GM12891 (cell line): ENCODE measurements around the gene MRPS2.
"Not testable (repeated sequence)": the region's sequence is repeated elsewhere in the genome, so short reads cannot be mapped to it uniquely, and the experiment has no call there.

Experiments
- POLR2A ChIP-seq: IDR thresholded peaks from 2 replicates; pipeline ENCODE4 v1.6.1; 2011; ENCODE audit warnings: low read depth, low read length, control low read depth
- POLR2AphosphoS5 ChIP-seq: IDR thresholded peaks from 2 replicates; pipeline ENCODE4 v1.6.1; 2011; ENCODE audit warnings: low read depth, low read length, control low read depth
- TAF1 ChIP-seq: IDR thresholded peaks from 2 replicates; pipeline ENCODE4 v1.6.1; 2011; ENCODE audit warnings: low read depth, low read length, control low read depth

DNA sequence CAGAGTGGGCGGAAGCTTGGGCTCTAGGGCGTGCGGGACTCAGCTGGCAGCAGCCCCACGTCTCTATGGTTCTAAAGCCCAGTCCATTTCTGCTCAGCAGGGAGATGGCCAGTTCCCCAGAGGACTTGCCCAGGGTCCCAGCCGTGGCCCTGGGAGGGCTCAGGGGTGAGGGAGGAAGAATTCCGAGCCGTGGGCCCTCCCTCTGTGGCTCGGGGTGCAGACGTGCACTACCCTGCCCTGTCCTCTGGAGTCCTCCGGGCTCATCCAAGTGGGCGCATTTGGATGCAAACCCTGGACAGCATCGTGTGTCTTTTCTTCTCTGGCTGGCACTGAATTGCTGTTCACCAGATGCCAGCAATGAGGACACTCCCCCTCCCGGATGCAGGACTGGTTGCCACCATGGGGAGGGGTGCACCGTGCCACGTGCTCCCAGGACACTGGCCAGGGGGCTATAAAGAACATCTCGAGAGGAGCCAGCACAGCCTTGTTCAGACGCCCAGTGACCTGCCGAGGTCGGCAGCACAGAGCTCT lies 45.2 kb downstream of the MRPS2 start, which contains the start of gene OBP2A:
- not testable (repeated sequence) for TF ChIP-seq POLR2A, POLR2AphosphoS5, TAF1
